ENCODE data around the gene AGAP5. TPM values are rescaled to one million over a fixed set of nuclear protein-coding genes. Genes with fewer than 3 reads are reported as not detected.
A peak's percentile ranks its signal among the peaks of the same experiment; 100 is the strongest.

Gene AGAP5
- total and polyA plus RNA-seq, 7 donors = 1.2 to 5.9 (median 4.7) TPM

GRCh38 chr10:73625884-73626752 is 71.8 kb downstream of the AGAP5 start:
- peak; percentile 98 for DNase-seq
- H3K4me3 ChIP-seq = peak overlapping the region; percentile 82 to 91 (median 85)
- WGBS, 2 donors = 0 to 2% methylated on average over 42 of the region's 42 CpGs
- intact Hi-C loops (cut with DNase I) = loop anchor here (2.0 kb wide), 1 partner anchor 53 kb away; no protein-coding TSS in a partner anchor
- TF ChIP-seq EP300 (IDR thresholded peaks at IDR 0.05) (no peak), POLR2AphosphoS5 (IDR thresholded peaks at IDR 0.05) (peak; percentile 70 to 78 (median 75)), POLR2A (IDR thresholded peaks at IDR 0.05) (no peak), CTCF (IDR thresholded peaks at IDR 0.05) (no peak)
- no peaks in the 10 kb centered on the region for H3K9me3 ChIP-seq
- no peaks in the 10 kb centered on the region for H3K36me3 ChIP-seq
- peak overlapping the region; percentile 77 to 88 (median 80) for H3K27ac ChIP-seq
- no peaks in the 10 kb centered on the region for H3K27me3 ChIP-seq
- H3K4me1 ChIP-seq = peaks cover 0 to 15% (median 7%) of the 10 kb centered on the region in 4 donors

GRCh38 chr10:73625004-73625883 is 72.7 kb downstream of the AGAP5 start:
- Histone ChIP-seq H3K9me3 (no peaks in the 10 kb centered on the region), H3K36me3 (no peaks in the 10 kb centered on the region), H3K27me3 (no peaks in the 10 kb centered on the region), H3K4me1 (peaks cover 0 to 15% (median 7%) of the 10 kb centered on the region in 4 donors), H3K4me3 (peak overlapping the region; percentile 82 to 91 (median 85)), H3K27ac (peak overlapping the region; percentile 77 to 88 (median 80))
- intact Hi-C loops (cut with DNase I) = no loop called here
- peak; percentile 72 for DNase-seq
- TF ChIP-seq EP300 (IDR thresholded peaks at IDR 0.05) (no peak), POLR2AphosphoS5 (IDR thresholded peaks at IDR 0.05) (no peak), POLR2A (IDR thresholded peaks at IDR 0.05) (no peak), CTCF (IDR thresholded peaks at IDR 0.05) (no peak)
- WGBS, 2 donors = 1% methylated on average over 46 of the region's 46 CpGs

Small RNAs within 50 kb of the gene (small RNA-seq; reads per million reads assigned to genes)
- 0 reads per million in 3 donors for gene AC022400.4
- gene RNA5SP320 = 0 reads per million in 3 donors

Other genes starting within 250 kb of the AGAP5 start
- 100 to 1,000 TPM in 1 of 4 donors, 10 to 100 TPM in 3; 75.5 to 103 (median 85.8) TPM for gene PPP3CB, start 202.1 kb downstream of the AGAP5 start, total RNA-seq
- gene PPP3CB, start 202.1 kb downstream of the AGAP5 start, polyA plus RNA-seq = 10 to 100 TPM; 21.0 to 23.8 (median 22.2) TPM
- 10 to 100 TPM; 30.8 to 71.2 (median 40.6) TPM for gene USP54, start 106.8 kb downstream of the AGAP5 start, total RNA-seq
- 10 to 100 TPM; 14.4 to 19.1 (median 18.5) TPM for gene USP54, start 106.8 kb downstream of the AGAP5 start, polyA plus RNA-seq
- not detected for gene MYOZ1, start 56.6 kb downstream of the AGAP5 start, total RNA-seq
- 1 to 10 TPM in 1 of 3 donors, under 1 TPM in 1, not detected in 1; 0.17 to 1.2 TPM for gene MYOZ1, start 56.6 kb downstream of the AGAP5 start, polyA plus RNA-seq
- not detected for gene SYNPO2L, start 42.1 kb downstream of the AGAP5 start, total RNA-seq
- gene SYNPO2L, start 42.1 kb downstream of the AGAP5 start, polyA plus RNA-seq = under 1 TPM in 2 of 3 donors, not detected in 1; 0.12 to 0.23 TPM
- 10 to 100 TPM; 34.9 to 42.7 (median 39.0) TPM for gene SEC24C, start 46.3 kb upstream of the AGAP5 start, total RNA-seq
- 10 to 100 TPM; 25.2 to 52.3 (median 29.8) TPM for gene SEC24C, start 46.3 kb upstream of the AGAP5 start, polyA plus RNA-seq
- 10 to 100 TPM; 28.1 to 36.6 (median 34.5) TPM for gene CHCHD1, start 83.9 kb upstream of the AGAP5 start, total RNA-seq
- 100 to 1,000 TPM in 1 of 3 donors, 10 to 100 TPM in 2; 76.9 to 134 (median 93.7) TPM for gene CHCHD1, start 83.9 kb upstream of the AGAP5 start, polyA plus RNA-seq
- gene ZSWIM8, start 87.5 kb upstream of the AGAP5 start, total RNA-seq = 100 to 1,000 TPM in 1 of 4 donors, 10 to 100 TPM in 3; 42.5 to 138 (median 71.9) TPM
- 10 to 100 TPM; 34.8 to 64.8 (median 40.2) TPM for gene ZSWIM8, start 87.5 kb upstream of the AGAP5 start, polyA plus RNA-seq
- gene NDST2, start 113.5 kb upstream of the AGAP5 start, total RNA-seq = 10 to 100 TPM; 23.9 to 56.2 (median 28.3) TPM
- 10 to 100 TPM in 2 of 3 donors, 1 to 10 TPM in 1; 3.9 to 21.0 (median 17.0) TPM for gene NDST2, start 113.5 kb upstream of the AGAP5 start, polyA plus RNA-seq
- gene CAMK2G, start 176.4 kb upstream of the AGAP5 start, total RNA-seq = 100 to 1,000 TPM; 153 to 221 (median 209) TPM
- gene CAMK2G, start 176.4 kb upstream of the AGAP5 start, polyA plus RNA-seq = 10 to 100 TPM; 14.4 to 34.8 (median 17.6) TPM
- 1 to 10 TPM; 2.5 to 9.4 (median 3.7) TPM for gene PLAU, start 213.0 kb upstream of the AGAP5 start, total RNA-seq
- gene PLAU, start 213.0 kb upstream of the AGAP5 start, polyA plus RNA-seq = 10 to 100 TPM in 1 of 3 donors, 1 to 10 TPM in 2; 3.6 to 15.7 (median 9.9) TPM